ENCODE measurements around the gene KCTD2. TPM values are rescaled to one million over a fixed set of nuclear protein-coding genes. Genes with fewer than 3 reads are reported as not detected.
A peak's percentile ranks its signal among the peaks of the same experiment; 100 is the strongest.

Gene KCTD2
- total and polyA plus RNA-seq, 2 of the 13 experiments (the other 11 are each of a cell fraction or from before 2014, with no cell fraction given) = 28.3 to 32.6 TPM

- TF ChIP-seq HNF1A (IDR thresholded peaks at IDR 0.05; ENCODE audit: low read depth) (no peak), HNF1A (CRISPR knock-in tag; IDR thresholded peaks at IDR 0.05; ENCODE audit: borderline replicate concordance) (no peak), ZNF7 (CRISPR knock-in tag; IDR thresholded peaks at IDR 0.05) (no peak), ZNF12 (CRISPR knock-in tag; IDR thresholded peaks at IDR 0.05) (no peak; the same call in 1 of the 2 replicates), SP4 (CRISPR knock-in tag; IDR thresholded peaks at IDR 0.05) (0 out of 2 replicates have a peak, but pooled peaks have one; percentile 48), GZF1 (CRISPR knock-in tag; IDR thresholded peaks at IDR 0.05) (no peak), NFKBIZ (CRISPR knock-in tag; IDR thresholded peaks at IDR 0.05) (no peak), SSRP1 (CRISPR knock-in tag; IDR thresholded peaks at IDR 0.05) (peak; percentile 66; the same call in 1 of the 2 replicates), SAP130 (CRISPR knock-in tag; IDR thresholded peaks at IDR 0.05; ENCODE audit: low read depth) (peak; percentile 75), ATF6 (CRISPR knock-in tag; conservative IDR thresholded peaks at IDR 0.05) (no peak), EHMT2 (IDR thresholded peaks at IDR 0.05; ENCODE audit: borderline replicate concordance, low read depth, low read length) (no peak), MIXL1 (CRISPR knock-in tag; IDR thresholded peaks at IDR 0.05) (no peak), ZNF432 (CRISPR knock-in tag; IDR thresholded peaks at IDR 0.05; ENCODE audit: borderline replicate concordance) (no peak), ZNF264 (CRISPR knock-in tag; IDR thresholded peaks at IDR 0.05) (peak; percentile 75; the same call in 1 of the 2 replicates), SIX4 (CRISPR knock-in tag; IDR thresholded peaks at IDR 0.05) (no peak), ZNF850 (CRISPR knock-in tag; conservative IDR thresholded peaks at IDR 0.05) (no peak), ZFP41 (CRISPR knock-in tag; IDR thresholded peaks at IDR 0.05; ENCODE audit: borderline replicate concordance) (no peak), NR2C2 (CRISPR knock-in tag; IDR thresholded peaks at IDR 0.05; ENCODE audit: borderline replicate concordance) (peak; percentile 73), STAT6 (CRISPR knock-in tag; IDR thresholded peaks at IDR 0.05; ENCODE audit: borderline replicate concordance) (no peak), ATF7-NPFF (CRISPR knock-in tag; IDR thresholded peaks at IDR 0.05; ENCODE audit: low read depth) (0 out of 2 replicates have a peak, but pooled peaks have one; percentile 56), MIER3 (CRISPR knock-in tag; IDR thresholded peaks at IDR 0.05; ENCODE audit: borderline replicate concordance) (peak; percentile 36; the same call in 1 of the 2 replicates), NKX3-1 (CRISPR knock-in tag; IDR thresholded peaks at IDR 0.05) (peak; percentile 55; the same call in 1 of the 2 replicates)
These were observed 39.6 kb downstream of the KCTD2 start (continued) for GRCh38 chr17:75086496-75087181.

Data from HepG2 (cell line).